NCI-H526 (cell line): ENCODE data around the gene RAPGEF1.
"Not testable (repeated sequence)": the region's sequence is repeated elsewhere in the genome, so short reads cannot be mapped to it uniquely, and the experiment has no call there.

ENCODE experiments used
- DNase-seq, 2 experiments: peaks; one replicate each; lab custom pipeline; 2025; lab: John Stamatoyannopoulos, UW

RAPGEF1 gene

DNA sequence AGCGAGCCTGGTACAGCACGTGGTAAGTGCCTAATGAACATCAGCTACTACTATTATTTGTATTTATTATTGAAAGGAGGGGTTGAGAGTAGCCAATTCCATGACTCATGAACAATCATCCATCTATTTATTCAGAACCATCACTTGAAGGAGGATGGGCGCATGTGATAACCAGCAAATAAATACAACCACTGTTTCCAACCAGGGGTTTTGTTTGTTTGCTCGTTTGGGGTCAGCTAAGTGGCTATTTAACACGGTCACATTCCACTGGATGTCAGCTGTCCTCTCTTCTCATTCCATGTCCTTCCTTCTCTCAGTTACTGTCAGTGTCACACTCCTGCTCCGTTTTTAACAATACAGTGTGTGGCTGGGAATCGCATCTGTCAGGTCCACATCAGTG lies 8.6 kb downstream of the RAPGEF1 start:
- no peak for DNase-seq

DNA sequence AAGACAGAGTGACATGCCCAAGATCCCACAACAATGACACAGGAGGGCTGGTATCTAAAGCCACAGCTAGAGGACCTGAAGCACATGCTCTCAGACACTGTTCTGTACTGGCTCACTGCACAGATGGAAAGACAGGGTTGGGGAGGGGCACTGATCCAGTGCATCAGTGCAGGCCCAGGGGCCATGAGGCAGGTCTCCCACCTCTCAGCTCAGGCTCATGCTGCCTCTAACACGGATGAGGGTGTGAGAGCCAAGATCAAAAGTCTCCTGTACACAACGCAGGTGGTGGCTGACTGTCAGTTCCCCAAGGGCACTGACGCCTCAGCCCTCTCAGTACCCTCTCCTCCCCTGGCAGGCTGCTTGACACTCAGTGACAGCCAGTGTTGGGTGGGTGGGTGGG lies 10.9 kb downstream of the RAPGEF1 start:
- DNase-seq = peak in 1 of 2 experiments; percentile 33

DNA sequence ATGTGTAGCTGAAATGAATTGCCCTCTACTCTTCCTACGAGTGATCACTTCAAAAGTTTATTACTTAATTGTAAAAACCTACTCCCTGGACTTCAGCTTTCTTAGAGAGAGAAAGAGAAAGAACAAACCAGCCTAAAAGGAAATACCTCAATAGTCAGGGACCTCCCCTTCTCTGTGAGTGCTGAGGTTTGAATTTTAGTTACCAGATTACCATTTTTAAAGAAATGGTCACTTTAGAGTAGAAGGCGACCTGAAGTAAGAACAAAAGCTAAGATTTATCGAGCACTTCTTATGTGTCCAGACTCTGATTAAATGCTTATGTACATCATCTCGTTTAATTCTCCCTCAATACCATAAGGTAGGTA lies 11.3 kb downstream of the RAPGEF1 start:
- DNase-seq = no peak

DNA sequence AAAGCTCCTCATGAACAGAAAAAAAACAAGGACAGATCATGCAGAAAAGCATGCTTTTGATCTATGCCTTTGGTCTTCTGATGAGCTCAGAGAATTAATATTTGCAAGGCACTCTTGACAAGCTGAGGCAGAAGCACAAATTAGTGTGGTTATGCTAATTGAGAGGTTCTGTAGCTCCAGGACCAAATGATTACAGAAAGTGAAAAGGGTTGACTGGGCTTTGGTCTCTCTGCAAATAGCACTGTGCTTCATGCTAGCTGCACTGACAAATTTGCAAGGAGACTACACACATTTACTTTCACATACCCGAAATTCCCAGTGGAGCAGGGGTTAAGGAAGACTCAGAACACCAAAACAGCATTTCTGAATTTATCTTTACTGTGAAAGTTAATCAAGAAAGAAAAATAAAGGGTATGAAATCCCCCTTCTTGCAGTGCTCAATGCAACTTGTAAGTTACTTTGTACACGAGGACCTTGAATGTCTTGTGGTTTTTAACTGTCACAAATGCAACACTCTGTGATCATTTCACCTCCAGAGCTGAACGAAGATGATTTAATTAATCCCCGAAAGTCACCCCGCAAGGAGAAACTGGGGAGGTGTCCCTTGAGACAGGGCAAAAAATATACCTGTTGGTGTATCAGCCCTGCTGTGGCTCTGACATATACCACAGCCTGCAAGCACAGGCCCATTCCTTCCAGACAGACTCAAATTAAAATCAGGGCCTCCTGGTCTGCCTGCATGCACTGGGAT lies 11.9 kb downstream of the RAPGEF1 start:
- peak in 1 of 2 experiments; percentile 58 for DNase-seq

DNA sequence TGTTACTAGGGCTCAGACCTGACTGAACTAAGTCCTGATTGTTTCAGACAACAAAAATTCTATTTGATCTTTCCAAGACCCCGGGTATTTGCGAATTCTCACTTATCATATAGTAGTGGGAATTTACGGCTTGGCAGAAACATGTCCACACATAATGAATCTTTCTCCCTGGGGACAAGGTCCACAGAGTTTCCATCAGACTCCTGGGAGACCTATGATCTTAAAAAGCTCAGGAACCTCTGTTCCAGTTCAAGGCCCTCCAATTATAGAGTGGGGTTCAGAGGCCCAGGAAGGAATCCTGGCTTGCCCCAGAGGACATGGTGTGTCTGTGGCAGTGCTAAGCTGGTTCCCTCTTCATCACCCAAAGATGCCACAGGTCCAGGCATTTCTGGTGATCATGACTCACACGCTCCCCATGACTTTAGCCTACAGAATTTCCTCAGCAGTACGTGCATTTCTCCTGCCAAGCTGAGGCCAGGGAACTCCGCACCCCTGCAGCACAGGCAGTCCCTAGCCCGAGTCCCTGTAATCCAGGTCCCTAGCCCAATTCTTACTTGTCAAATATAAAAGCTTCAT lies 12.6 kb downstream of the RAPGEF1 start:
- peak in 1 of 2 experiments; percentile 44 for DNase-seq

DNA sequence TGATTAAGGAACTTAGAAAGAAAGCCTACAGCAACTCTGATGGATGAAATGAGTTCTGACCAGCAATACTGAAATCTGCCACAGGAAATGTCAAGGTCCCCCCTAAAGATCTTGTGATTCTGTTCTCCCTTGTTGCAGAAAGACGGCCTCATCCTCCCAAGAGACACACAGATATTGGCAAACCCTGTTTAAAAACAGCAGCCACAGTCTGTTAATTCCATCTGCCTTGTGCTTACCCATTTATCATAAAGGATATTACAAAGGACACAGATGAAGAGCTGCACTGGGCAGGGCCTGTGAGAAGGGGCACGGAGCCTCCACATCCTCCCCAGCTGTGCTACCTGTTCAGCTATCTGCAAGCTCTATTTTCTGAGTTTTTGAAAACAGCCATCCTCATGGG lies 15.2 kb downstream of the RAPGEF1 start:
- no peak for DNase-seq

DNA sequence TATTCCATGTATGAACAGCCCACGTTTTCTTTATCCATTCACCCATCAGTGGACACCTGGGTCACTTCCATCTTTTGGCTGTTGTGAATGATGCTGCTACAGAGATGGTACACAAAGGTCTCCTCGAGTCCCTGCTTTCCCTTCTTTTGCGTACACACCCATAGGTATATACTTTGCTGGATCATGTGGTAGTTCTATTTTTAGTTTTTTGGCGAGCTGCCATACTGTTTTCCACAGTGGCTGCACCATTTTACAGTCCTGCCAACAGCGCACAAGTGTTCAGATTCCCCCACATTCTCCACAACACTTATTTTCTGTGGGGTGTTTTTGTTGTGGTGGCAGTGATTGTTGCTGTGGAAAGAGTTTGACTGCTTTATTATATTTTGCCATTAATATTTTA lies 16.2 kb downstream of the RAPGEF1 start:
- no peak for DNase-seq

DNA sequence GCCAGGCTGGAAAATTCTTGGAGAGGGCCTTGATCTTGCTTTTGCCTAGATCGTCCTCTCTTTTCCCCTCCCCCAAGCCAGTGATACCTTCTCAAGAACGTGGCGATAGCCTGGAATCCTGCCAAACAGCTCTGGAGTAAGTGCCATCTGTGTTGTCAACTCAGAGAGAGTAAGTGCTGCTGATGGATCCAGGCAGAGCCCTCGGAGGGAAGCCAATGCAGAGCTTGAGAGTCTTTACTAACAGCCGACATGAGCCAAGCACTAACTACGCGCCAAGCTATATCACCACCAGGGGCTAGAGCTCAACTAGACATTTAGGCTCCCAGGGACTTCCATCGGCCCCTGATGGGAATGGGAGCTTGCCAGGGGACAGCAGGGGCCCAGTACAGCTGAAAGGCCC lies 17.6 kb downstream of the RAPGEF1 start:
- DNase-seq = no peak

DNA sequence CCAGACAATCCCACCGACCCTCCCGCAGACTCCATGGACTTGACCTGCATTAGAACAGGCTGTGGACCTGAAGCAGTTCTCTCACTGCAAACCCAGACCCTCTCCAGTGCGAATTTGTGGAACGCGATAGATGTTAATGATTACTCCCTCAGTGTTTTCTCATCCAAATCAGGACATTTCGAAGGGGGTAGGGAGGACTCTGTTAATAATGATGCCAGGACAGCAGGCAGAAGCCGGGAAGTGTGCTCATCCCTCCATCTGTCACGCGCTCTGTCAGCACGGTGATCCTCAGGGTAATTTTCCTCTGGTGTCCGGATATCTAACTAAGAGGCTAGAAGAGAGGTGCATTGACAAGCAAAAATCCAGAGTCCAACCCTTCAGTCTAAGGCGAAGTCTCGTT lies 18.8 kb downstream of the RAPGEF1 start:
- no peak for DNase-seq

DNA sequence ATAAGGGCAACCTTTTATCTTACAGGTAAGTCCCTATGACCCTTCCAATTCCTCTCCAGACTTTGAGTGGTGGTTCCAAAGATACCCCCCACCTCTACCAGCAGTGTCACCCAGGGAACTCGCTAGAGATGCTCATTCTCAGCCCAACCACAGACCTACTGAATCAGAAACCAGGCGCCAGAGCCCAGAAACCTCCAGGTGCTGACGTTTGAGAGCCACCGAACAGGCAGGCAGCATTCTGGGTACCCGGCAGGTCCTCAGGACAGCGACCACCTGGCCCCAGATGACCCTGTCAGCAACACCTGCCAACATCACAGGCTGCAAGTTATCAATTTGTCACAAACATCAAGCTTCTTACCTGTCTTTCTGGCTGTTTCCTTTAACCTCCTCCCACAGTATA lies 19.5 kb downstream of the RAPGEF1 start:
- DNase-seq = no peak

DNA sequence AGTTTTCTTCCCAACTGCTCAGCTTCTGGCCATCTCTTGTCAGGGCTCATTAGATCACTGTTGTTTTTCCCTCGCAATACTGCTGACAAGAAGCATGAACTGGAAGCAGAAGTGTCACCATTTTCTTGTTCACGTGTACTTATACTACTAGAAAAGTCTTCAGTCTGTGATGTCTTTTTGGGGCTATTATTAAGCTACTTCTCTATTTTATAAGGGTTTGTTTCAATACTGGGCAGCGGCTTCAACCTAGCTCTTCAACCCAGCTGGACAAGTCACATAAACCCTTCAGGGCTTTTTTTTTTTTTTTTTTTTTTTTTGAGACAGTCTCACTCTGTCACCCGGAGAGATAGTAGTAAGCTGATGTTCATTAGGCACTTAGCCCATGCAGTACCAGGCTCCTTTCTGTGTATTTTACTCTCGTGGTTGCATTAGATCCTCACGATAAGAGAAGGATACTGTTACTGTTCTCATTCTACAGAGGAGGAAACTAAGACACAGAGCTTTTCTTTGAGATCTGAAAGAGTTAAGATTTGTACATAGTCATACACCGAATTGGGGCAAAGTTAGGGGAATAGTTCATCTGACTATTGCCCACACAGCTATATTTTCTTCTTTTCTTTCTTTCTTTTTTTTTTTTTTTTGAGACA lies 20.5 kb downstream of the RAPGEF1 start:
- DNase-seq = no peak

DNA sequence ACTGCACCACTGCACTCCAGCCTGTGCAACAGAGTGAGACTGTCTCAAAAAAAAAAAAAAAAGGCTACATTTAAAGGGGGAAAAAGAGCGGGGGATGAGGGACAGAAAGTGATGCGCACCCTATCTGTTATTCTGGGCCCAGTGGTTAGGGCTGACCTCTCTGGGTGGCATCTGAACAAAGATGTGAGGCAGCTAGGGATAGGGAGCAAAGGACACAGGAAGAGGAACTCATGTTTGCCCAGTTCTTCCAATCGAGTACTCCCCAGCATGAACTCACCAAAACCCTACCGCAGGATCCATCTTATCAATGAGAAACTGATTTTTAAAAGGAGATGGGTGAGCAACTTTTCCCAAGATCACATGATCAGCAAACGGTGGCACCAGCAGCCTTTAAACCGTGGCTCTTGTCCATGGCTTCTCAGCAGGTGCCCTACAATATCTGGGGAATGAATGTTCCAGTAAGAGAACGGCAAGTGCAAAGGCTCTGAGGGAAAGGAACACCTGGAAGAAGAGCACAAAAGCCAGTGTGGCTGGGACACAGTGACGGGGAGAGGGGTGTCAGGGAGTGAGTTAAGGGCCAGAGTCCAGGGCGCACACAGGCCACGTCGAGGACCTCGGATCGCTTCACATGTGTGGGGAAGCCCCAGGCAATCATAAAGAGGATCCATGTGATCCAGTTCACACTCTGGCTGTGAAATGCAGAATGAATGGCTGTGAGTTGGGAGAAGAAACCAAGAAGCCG lies 22.0 kb downstream of the RAPGEF1 start:
- DNase-seq = no peak

DNA sequence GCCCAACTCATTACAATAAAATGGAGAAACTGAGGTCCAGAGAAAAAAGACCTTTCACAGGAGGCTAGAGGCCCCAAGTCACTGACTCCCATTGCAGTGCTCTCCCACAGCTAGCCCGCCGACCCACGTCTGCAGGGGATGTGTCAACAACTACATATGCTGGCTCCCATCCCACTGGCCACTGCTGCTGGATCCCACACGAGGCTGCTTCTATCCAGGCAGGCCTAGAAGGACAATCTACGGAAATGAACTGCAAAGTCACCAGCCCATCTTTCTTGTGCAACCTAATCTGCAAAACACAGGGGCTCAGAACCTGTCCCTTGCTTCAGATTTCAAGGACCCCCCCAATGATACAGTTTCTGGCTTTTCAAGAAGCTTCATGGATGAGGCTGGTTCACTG lies 24.0 kb downstream of the RAPGEF1 start:
- no peak for DNase-seq

DNA sequence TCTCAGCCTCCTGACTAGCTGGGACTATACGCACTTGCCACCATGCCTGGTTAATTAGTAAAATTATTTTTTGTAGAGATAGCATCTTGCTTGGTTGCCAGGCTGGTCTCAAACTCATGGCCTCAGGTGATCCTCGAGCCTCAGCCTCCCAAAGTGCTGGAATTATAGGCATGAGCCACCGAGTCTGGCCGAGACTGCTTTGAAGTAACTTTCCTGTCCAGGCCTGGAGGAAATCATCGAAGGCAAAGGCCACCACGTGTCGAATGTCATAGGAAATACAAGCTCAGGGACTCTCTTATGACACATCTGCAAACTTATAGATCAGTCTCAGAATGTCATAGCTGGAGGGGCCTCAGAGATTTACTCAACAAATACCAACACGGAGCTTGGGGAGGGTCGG lies 25.1 kb downstream of the RAPGEF1 start:
- no peak for DNase-seq

DNA sequence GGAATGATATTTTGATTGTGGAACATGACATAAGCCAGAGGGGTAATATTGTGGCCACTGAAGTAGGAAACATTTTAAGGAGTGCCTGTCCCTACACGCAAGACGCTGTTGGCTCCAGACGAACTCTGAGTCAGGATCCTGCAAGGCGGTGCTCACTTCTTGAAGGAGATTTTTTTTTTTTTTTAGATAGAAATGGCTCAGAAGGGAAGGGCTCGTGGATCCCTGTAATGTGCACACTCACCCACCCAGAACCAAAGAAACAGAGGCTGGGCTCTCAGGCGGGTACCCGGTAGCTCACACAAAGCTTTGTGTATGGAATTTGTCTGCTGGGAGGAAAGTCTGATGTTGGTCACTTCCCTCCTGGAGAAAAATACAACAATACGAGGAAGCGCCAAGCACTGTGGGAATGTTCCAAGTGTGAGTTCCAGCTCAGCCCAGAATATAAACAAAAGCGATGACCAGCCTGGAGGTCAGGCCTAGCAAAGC lies 25.7 kb downstream of the RAPGEF1 start:
- DNase-seq = no peak

DNA sequence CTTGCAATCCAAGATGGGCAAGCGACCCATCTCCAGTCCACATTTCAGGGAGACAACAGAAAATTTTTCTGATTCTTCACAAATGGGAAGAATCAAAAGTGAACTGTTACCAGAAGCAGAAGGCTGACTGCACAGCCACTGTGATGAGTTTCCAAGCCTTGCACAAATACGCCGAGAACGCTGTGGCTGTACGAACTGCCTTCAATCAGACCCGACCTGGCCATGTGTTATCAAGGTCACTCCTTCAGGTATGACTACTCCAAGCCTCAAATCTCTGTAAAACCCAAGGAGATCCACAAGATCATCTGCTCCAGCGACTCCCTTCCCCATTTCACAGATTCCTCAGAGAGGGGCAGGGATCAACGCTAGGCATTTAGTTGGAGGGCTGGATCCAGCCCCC lies 26.9 kb downstream of the RAPGEF1 start:
- DNase-seq = no peak

DNA sequence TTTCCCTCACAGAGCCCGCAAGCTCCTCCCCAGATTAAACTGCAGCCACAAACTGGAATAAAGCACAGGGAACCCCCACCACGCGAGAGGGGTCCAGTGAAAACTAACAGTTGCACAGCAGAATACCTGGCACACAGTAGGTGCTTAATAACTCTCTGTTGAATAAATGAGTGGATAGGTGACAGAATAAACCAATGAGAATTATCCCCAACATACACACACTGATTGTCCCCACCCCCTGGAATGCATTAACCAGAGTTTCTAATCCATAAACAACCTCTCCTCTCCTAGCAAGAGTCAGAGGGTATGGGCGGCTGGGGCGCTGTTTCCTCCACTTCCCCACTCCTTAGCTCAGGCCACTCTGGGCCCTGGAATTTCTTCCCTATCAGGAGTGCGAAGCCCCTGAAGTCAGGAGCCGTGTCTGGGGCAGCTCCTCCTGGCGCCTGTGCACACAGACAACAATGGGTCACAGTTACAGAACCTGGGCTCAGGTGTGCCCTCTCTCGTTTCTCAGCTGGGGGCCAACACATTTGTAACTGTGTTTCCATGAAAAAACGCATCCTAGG lies 27.6 kb downstream of the RAPGEF1 start:
- DNase-seq = no peak

DNA sequence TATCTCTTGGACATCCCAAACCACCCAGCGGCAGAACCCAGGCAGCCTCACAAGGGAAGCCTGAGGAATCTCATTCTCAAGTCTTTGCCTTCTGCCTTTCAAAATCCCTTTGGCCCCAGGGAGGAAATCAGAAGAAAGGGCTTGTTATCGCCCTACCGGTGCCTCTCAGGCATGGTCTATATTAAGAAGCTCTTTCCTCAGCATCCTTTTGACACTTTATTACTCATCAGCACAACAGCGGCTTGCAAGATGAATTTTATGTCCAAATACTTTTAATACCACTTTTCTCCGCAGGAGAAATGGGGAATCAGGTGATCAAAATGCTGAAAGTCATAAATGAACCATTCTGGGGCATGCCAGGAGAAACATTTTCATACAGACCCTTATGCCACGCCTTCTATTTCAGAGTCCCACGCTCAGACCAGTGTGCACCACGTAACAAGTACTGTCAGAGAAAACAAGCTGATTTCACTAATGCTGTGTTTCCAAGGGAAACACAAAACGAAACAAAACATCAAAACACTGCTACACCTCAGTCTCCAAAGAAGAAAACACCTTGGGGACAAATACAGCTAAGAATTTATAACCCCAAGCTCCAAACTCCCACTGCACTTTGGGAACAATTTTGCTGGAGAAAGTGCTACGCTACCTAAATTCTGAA lies 30.0 kb downstream of the RAPGEF1 start:
- DNase-seq = peak in 1 of 2 experiments; percentile 49

DNA sequence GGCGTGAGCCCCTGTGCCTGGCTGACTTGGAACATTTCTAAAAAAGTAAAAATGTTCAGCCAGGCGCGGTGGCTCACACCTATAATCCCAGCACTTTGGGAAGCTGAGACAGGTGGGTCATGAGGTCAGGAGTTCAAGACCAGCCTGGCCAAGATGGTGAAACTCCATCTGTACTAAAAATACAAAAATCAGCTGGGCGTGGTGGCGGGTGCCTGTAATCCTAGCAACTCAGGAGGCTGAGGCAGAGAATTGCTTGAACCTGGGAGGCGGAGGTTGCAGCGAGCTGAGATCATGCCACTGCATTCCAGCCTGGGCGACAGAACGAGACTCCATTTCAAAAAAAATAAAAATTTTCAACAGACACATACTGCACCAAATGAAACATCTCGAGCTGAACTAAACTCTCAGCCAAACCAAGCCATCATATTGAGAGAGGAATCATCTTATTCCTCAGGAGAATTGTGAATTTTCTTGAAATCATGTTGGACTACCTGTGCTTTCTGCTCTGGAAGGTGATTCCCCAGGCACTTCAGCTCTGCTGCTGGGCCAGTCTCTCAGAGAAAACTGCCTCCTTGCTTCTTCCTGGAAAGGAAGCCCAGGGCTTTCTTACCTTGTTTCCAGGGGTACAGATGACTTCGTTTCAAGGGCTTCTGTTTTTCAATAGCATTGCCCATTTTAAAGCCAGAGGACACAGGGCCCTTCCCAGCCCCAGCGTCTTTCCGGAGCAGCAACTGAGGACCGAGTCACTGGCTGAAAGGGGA lies 30.7 kb downstream of the RAPGEF1 start:
- DNase-seq = not testable (repeated sequence)

DNA sequence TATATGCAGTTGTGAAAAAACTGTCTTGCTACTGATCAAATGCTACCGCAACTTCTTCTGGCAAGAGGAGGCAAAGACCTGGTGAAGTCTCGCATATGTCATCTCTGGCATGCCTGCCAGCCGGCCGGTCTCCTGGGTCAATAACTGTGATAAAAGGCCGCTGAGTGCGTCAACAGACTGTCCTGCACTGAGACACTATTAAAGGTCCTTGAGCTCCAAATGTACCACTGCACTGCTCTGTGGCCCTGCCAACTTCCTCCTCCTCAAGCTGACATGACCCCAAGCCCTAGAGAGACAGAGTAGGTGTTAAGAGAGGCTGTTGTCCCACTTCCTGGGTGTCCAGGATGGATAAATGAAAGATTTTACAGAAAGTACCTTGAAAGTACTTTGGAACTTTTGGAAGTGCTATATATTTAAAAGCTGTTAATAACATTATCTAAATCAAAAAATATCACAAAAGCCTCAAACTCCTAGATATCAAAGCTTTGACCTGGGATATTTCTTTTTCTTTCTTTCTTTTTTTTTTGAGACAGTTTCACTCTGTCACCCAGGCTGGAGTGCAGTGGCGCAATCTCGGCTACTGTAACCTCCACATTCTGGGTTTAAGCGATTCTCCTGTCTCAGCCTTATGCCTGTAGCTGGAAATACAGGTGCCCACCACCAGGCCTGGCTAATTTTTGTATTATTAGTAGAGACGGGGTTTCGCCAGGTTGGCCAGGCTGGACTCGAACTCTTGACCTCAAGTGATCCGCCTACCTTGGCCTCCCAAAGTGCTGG lies 31.5 kb downstream of the RAPGEF1 start:
- no peak for DNase-seq
